Body of pancreas (tissue), 4 donors: ENCODE results near the gene MORC2. TPM values are rescaled to one million over a fixed set of nuclear protein-coding genes. Genes with fewer than 3 reads are reported as not detected.

Experiments used
- ATAC-seq: fragments of 150-250 bp; one replicate; pipeline ENCODE4 v1.9.1; 2016
- DNase-seq, 4 donors: peaks; one replicate each; pipeline ENCODE4 v3.0.0-alpha.2; 2019
- H3K27ac ChIP-seq, 4 donors: fragments of 200-600 bp; sonication (generic); 1 replicate in 3 of 4; 2 replicates in 1 of 4; pipeline versions ENCODE4 v1.5.1 to v1.6.1; 2016 to 2019; ENCODE audit warnings: mild to moderate bottlenecking in 1 of 4, mixed read lengths in 1 of 4, moderate library complexity in 1 of 4
- H3K27me3 ChIP-seq, 2 donors: fragments of 200-600 bp; sonication (generic); one replicate each; pipeline ENCODE4 v1.6.0; 2016; ENCODE audit warnings: mild to moderate bottlenecking in 1 of 2
- H3K36me3 ChIP-seq, 2 donors: fragments of 200-600 bp; sonication (generic); replicated peaks in 1 of 2; 2 replicates each; pipeline ENCODE4 v1.5.1; 2016; ENCODE audit warnings: low read depth in 2 of 2; ENCODE audit not compliant: insufficient read depth in 1 of 2
- H3K4me1 ChIP-seq: fragments of 200-600 bp; sonication (generic); one replicate; pipeline ENCODE4 v1.6.0; 2016
- H3K4me3 ChIP-seq, 2 donors: fragments of 200-600 bp; sonication (generic); 1 replicate in 1 of 2; 2 replicates in 1 of 2; pipeline ENCODE4 v1.5.1; 2016 to 2019
- H3K9me3 ChIP-seq, 3 donors: fragments of 200-600 bp; sonication (generic); 1 replicate in 2 of 3; 2 replicates in 1 of 3; pipeline ENCODE4 v1.5.1; 2016
- POLR2A ChIP-seq, 3 donors: fragments of 450-650 bp; IDR thresholded peaks; one replicate each; pipeline ENCODE4 v1.6.1; 2016; ENCODE audit warnings: antibody characterized with exemption in 3 of 3, mild to moderate bottlenecking in 2 of 3
- WGBS, 2 donors: methylation state at CpG; one replicate each; pipeline ENCODE4 v1.1.5; 2017; 5-methylcytosine and 5-hydroxymethylcytosine counted together
- intact Hi-C: fragments of 100-400 bp; cut with DNase I; formaldehyde crosslinking; loops from one replicate; pipeline ENCODE4 v1.15.1; 2023
- total RNA-seq, 2 donors: library from RNA; depleted of rRNA; stranded (reverse); fragments of >200 nt; gene quantifications; one replicate each; pipeline ENCODE4 v1.1.0, GENCODE V29; 2016
- TF ChIP-seq, protein P1 (sequence below), 7 experiments: fragments of 450-650 bp in 4 of 7; fragments of 200-600 bp in 3 of 7; sonication (generic) in 3 of 7; IDR thresholded peaks; one replicate each; pipeline ENCODE4 v1.5.1; 2016 to 2019; ENCODE audit warnings: antibody characterized with exemption in 7 of 7

MORC2 gene
- 10 to 100 TPM in 1 of 2 donors, 1 to 10 TPM in 1; 9.1 to 13.5 TPM for total RNA-seq

GRCh38 chr22:30968015-30968923, at the start of gene MORC2:
Gene MORC2 (minus strand): TSS chr22:30968774. CDS start chr22:30967889, 885 bp downstream.
- peak within 1 kb of the TSS; percentile 86 to 96 (median 88) for H3K27ac ChIP-seq
- TF ChIP-seq, protein P1, sequence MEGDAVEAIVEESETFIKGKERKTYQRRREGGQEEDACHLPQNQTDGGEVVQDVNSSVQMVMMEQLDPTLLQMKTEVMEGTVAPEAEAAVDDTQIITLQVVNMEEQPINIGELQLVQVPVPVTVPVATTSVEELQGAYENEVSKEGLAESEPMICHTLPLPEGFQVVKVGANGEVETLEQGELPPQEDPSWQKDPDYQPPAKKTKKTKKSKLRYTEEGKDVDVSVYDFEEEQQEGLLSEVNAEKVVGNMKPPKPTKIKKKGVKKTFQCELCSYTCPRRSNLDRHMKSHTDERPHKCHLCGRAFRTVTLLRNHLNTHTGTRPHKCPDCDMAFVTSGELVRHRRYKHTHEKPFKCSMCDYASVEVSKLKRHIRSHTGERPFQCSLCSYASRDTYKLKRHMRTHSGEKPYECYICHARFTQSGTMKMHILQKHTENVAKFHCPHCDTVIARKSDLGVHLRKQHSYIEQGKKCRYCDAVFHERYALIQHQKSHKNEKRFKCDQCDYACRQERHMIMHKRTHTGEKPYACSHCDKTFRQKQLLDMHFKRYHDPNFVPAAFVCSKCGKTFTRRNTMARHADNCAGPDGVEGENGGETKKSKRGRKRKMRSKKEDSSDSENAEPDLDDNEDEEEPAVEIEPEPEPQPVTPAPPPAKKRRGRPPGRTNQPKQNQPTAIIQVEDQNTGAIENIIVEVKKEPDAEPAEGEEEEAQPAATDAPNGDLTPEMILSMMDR (IDR thresholded peaks at IDR 0.05) = peak in 1 of 7 experiments; percentile 1
- no peak for TF ChIP-seq POLR2A (IDR thresholded peaks at IDR 0.05)
- H3K4me3 ChIP-seq = peak within 1 kb of the TSS; percentile 67 to 78
- DNase-seq (peak; percentile 63 to 79 (median 72)), ATAC-seq (peak; percentile 61)
- peaks cover 3 to 12% of the 10 kb centered on the region in 2 donors for H3K36me3 ChIP-seq
- peaks cover 0 to 17% (median 0%) of the 10 kb centered on the region in 3 donors for H3K9me3 ChIP-seq
- no peaks in the 10 kb centered on the region for H3K27me3 ChIP-seq
- peaks cover 54% of the 10 kb centered on the region for H3K4me1 ChIP-seq
- intact Hi-C loops = no loop called here
- 16 to 59% methylated on average over 15 to 53 of the region's 53 CpGs for WGBS, 2 donors

DNA sequence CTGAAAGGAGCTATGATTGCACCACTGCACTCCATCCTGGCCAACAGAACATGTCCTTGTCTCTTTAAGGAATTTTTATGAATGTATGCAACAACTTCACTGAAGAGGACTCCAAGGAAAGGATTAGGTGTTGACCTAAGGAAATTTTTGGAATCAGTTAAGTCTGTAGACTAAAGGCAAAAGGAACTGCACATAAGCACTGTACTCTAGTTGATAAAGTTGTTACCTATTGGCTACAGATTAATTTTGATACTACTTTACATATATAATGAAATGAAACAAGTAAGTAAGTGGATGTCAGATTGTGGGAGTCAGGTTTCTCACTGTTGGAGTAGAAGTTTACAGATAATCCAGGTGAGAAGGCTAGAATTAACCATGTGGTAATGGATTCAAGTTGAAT, 37.0 kb upstream of the MORC2 start:
- H3K27me3 ChIP-seq = no peaks in the 10 kb centered on the region
- ATAC-seq (no peak), DNase-seq (no peak)
- intact Hi-C loops = no loop called here
- H3K4me3 ChIP-seq = no peak overlapping the region
- no peaks in the 10 kb centered on the region for H3K36me3 ChIP-seq
- no peaks in the 10 kb centered on the region for H3K9me3 ChIP-seq
- no peaks in the 10 kb centered on the region for H3K4me1 ChIP-seq
- H3K27ac ChIP-seq = no peak overlapping the region
- TF ChIP-seq POLR2A (IDR thresholded peaks at IDR 0.05) = no peak
- TF ChIP-seq, protein P1 (IDR thresholded peaks at IDR 0.05) = no peak

- TF ChIP-seq, protein P1 (IDR thresholded peaks at IDR 0.05) = no peak
- TF ChIP-seq POLR2A (IDR thresholded peaks at IDR 0.05) = no peak
- WGBS, 2 donors = 74 to 81% methylated on average over 6 of the region's 6 CpGs
- no peaks in the 10 kb centered on the region for H3K36me3 ChIP-seq
- intact Hi-C loops = no loop called here
- no peak overlapping the region for H3K4me3 ChIP-seq
- no peaks in the 10 kb centered on the region for H3K4me1 ChIP-seq
- ATAC-seq (no peak), DNase-seq (no peak)
- H3K9me3 ChIP-seq = no peaks in the 10 kb centered on the region
- no peak overlapping the region for H3K27ac ChIP-seq
- no peaks in the 10 kb centered on the region for H3K27me3 ChIP-seq
Measured at GRCh38 chr22:31001124-31001770, 32.7 kb upstream of the MORC2 start.

DNA sequence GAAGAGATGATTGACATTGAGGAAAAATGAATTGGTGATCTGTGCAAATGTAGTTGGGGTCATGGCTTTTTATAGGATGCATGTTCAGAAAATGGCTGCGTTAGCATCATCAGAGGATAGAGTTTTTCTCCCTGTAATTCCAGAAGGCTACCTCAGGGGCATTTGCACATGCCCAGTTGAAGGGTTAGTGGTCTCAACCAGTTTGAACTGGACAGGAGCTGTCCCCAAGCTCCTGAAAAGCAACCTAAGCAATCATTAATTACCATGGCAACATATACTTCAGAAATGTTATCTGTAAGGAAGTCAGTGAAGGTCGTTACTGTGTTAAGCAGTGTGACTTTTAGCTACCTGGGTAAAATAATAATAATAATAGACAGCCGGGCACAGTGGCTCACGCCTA, 29.8 kb upstream of the MORC2 start:
- no peaks in the 10 kb centered on the region for H3K27me3 ChIP-seq
- no peak overlapping the region for H3K4me3 ChIP-seq
- intact Hi-C loops = no loop called here
- H3K27ac ChIP-seq = no peak overlapping the region
- no peak for ATAC-seq
- 72 to 87% methylated on average over 3 to 4 of the region's 4 CpGs for WGBS, 2 donors
- no peaks in the 10 kb centered on the region for H3K9me3 ChIP-seq
- no peak for DNase-seq
- TF ChIP-seq, protein P1 (IDR thresholded peaks at IDR 0.05) = no peak
- no peak for TF ChIP-seq POLR2A (IDR thresholded peaks at IDR 0.05)
- H3K36me3 ChIP-seq = no peaks in the 10 kb centered on the region
- H3K4me1 ChIP-seq = no peaks in the 10 kb centered on the region
